HG03378 (cell line): ENCODE results near the gene PAX9.
"Not testable (repeated sequence)": the region's sequence is repeated elsewhere in the genome, so short reads cannot be mapped to it uniquely, and the experiment has no call there.

Experiments
- ATAC-seq: cut with Tn5 transposase; IDR thresholded peaks from one replicate; pipeline ENCODE4 v1.9.1; 2021; ENCODE audit warnings: mild to moderate bottlenecking, moderate library complexity; ENCODE audit not compliant: unreplicated experiment

The PAX9 gene

GRCh38 chr14:36672095-36672494 lies 10.4 kb downstream of the PAX9 start:
- ATAC-seq = no peak

DNA sequence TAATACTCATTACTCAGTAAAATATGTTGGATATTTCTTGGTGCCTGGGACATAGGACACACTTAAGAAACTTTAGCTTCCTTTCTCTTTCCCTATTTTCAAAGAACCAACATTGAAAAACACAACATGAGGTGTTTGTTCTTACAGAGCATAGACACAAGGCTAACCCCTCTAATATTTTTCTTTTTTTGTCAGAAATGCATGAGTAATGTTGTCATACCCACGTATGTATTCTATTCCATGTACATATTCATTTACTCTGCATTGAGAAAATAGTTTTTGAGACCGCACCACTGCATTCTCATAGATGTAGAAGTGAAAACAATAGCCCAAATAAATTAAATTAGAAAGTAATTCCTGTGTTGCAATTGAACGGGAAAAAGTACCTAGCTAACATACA lies 13.0 kb downstream of the PAX9 start:
- ATAC-seq = no peak

- ATAC-seq = no peak
These were observed 13.9 kb downstream of the PAX9 start for GRCh38 chr14:36675581-36675980.

DNA sequence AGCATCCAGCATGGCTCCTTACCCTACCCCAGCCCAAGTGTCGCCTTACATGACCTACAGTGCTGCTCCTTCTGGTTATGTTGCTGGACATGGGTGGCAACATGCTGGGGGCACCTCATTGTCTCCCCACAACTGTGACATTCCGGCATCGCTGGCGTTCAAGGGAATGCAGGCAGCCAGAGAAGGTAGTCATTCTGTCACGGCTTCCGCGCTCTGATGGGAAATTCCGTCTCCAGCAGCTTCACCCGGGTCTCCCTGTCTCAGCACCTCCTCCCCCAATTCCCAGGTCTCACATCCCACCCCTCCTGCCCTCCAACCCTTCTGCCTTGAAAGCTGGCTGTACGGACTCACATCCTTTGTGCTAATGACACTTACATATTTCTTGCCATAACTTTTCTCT lies 14.6 kb downstream of the PAX9 start:
- ATAC-seq = no peak

DNA sequence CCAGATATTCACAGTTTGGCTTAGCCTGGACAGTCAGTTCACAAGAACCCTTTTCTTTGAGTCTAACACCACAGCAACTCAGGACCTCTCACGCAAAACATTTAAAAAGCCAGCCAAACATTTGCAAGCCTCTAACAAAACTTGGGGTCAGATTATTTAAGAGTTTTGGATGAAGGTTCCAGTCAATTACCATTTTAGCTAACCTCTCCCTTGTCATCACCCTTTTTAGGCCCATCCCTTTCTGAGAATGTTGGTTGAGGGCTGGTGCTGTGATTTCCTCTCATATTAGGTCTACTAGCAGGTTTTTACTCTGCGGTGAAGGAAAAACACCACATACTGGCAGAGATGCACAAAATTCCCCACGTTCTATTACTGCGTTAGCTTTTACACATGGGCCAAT lies 20.7 kb downstream of the PAX9 start:
- ATAC-seq = no peak

GRCh38 chr14:36683083-36683724 lies 21.5 kb downstream of the PAX9 start:
- no peak for ATAC-seq

- ATAC-seq = no peak
These were observed 23.3 kb downstream of the PAX9 start for GRCh38 chr14:36684946-36685345.

GRCh38 chr14:36690311-36691040 lies 28.8 kb downstream of the PAX9 start:
- ATAC-seq = no peak

DNA sequence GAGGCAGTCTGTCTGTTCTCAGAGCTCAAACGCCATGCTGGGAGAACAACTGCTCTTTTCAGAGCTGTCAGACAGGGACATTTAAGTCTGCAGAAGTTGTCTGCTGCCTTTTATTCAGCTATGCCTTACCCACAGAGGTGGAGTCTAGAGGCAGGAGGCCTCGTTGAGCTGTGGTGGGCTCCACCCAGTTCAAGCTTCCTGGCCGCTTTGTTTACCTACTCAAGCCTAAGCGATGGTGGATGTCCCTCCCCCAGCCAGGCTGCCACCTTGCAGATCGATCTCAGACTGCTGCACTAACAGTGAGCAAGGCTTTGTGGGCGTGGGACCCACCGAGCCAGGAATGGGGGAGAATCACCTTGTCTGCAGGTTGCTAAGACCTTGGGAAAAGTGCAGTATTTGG lies 37.8 kb downstream of the PAX9 start:
- ATAC-seq = not testable (repeated sequence)

DNA sequence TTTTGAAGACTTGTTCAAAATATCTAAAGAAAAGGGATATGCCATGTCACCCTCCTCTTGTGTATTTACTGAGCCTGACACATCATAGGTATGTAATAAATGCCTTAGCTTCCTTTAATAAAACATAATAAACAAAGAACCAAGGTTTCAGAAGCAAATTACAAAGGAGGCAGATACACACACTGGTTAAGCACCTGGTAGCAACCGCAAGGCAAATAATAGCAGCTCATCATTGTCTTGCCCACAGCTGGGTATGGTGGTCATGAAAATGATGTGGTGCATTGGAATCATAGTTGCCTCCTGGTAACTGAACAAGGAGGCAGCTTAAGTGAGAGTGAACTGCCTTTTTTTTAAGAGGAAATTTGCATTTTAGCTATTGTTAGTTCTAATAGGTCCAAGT lies 39.0 kb downstream of the PAX9 start:
- ATAC-seq = no peak

- ATAC-seq = no peak
These were observed 39.5 kb downstream of the PAX9 start for GRCh38 chr14:36701132-36701531.

- ATAC-seq = no peak
These were observed 40.8 kb downstream of the PAX9 start for GRCh38 chr14:36702474-36702873.

DNA sequence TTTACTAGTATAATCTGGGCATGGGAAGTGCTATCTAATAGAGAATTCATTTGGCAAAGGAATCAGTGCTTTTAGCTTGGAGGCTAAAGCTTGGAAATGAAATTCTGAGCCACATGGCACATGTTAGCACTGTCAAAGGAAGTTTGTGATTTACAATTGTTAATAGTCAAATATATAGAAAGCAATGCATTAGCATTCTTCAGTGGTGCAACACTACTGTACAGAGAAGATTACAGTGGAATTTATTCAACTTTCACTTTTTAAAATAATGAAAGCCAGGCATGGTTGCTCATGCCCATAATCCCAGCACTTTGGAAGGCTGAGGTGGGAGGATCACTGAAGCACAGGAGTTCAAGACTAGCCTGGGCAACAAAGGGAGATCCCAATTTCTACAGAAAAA lies 45.9 kb downstream of the PAX9 start:
- no peak for ATAC-seq

GRCh38 chr14:36713960-36714703 lies 52.5 kb downstream of the PAX9 start:
- ATAC-seq = no peak

DNA sequence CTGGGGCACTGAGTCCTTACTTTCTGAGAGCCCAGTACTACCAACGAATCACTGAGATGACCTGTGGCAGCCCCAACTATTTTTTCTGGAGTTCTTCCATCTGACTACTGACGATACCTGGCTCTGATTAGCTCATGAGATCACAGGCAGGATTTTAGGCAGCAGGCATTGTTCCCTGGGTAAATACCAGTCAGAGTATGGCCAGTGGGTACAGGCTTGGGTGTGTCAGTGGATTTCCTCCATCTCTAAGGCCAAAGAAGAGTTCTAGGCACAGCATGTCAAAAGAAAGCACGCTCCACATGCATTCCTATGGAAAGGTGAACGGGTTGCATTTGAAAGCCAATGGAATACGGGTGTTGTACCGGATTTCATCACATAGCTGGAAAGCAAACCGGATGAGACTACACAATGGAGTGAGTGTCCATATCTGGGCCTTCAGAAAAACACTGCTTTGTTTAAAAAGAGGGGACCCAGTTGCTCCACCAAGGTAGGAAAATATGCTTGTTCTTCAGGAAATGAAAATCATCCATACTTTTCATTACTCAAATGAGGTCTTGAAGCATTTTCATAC lies 55.0 kb downstream of the PAX9 start:
- no peak for ATAC-seq

- no peak for ATAC-seq
These were observed 55.7 kb downstream of the PAX9 start for GRCh38 chr14:36717363-36717762.

DNA sequence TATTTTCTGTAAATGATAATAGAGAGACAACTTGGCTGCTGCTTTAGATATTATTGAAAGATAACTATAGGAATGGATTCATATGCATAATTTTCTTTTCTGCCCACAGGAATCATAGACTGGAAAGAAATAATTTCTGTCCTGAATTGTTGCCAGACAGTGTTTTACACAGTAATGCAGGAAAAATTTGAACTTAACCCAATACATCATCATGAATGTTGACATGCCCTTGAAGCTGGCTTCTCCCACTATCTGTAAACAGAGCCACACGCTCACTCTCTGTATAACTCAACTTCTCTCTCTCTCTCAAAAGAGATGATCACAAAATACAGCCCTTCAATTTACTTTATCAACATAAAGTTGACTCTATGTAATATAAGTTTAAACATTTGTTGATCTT lies 56.6 kb downstream of the PAX9 start:
- no peak for ATAC-seq

- ATAC-seq = no peak
These were observed 58.2 kb downstream of the PAX9 start for GRCh38 chr14:36719823-36720222.

GRCh38 chr14:36720657-36721056 lies 59.0 kb downstream of the PAX9 start:
- no peak for ATAC-seq

GRCh38 chr14:36721877-36722276 lies 60.2 kb downstream of the PAX9 start:
- ATAC-seq = no peak

- no peak for ATAC-seq
These were observed 61.9 kb downstream of the PAX9 start for GRCh38 chr14:36723530-36723929.

GRCh38 chr14:36724162-36724561 lies 62.5 kb downstream of the PAX9 start:
- ATAC-seq = no peak
